Upper lobe of left lung (tissue), 6 donors: ENCODE measurements around the gene GLDN. TPM values are rescaled to one million over a fixed set of nuclear protein-coding genes. Genes with fewer than 3 reads are reported as not detected.

ENCODE experiments used
- ATAC-seq, 2 donors: fragments of 200-7000 bp; cut with Tn5 transposase; one replicate each; pipeline ENCODE4 v1.9.1; 2022; ENCODE audit warnings: mild to moderate bottlenecking in 2 of 2, moderate library complexity in 2 of 2; ENCODE audit not compliant: low FRiP score in 2 of 2
- DNase-seq, 2 donors: peaks; one replicate each; pipeline ENCODE4 v3.0.0-alpha.2; 2019 to 2020
- H3K27ac ChIP-seq, 4 donors: fragments of 200-600 bp; sonication (generic); one replicate each; pipeline ENCODE4 v1.5.1; 2016 to 2019
- H3K27me3 ChIP-seq, 4 donors: fragments of 200-600 bp; sonication (generic); one replicate each; pipeline ENCODE4 v1.5.1; 2017 to 2019
- H3K36me3 ChIP-seq, 4 donors: fragments of 200-600 bp; sonication (generic); one replicate each; pipeline ENCODE4 v1.5.1; 2016 to 2019
- H3K4me1 ChIP-seq, 4 donors: fragments of 200-600 bp; sonication (generic); one replicate each; pipeline ENCODE4 v1.5.1; 2018 to 2019
- H3K4me3 ChIP-seq, 4 donors: fragments of 200-600 bp; sonication (generic); one replicate each; pipeline ENCODE4 v1.5.1; 2017 to 2019; ENCODE audit warnings: mild to moderate bottlenecking in 2 of 4, moderate library complexity in 1 of 4
- H3K9me3 ChIP-seq, 4 donors: fragments of 200-600 bp; sonication (generic); one replicate each; pipeline ENCODE4 v1.5.1; 2018 to 2019
- EP300 ChIP-seq, 4 donors: sonication (generic); formaldehyde crosslinking; IDR thresholded peaks; one replicate each; pipeline ENCODE4 v1.5.1; 2017; ENCODE audit warnings: antibody characterized with exemption in 4 of 4, control low read depth in 2 of 4
- POLR2A ChIP-seq, 4 donors: fragments of 450-650 bp; IDR thresholded peaks; one replicate each; pipeline ENCODE4 v1.5.1; 2016 to 2017; ENCODE audit warnings: antibody characterized with exemption in 4 of 4, mild to moderate bottlenecking in 2 of 4
- POLR2AphosphoS5 ChIP-seq, 2 donors: sonication (generic); formaldehyde crosslinking; IDR thresholded peaks; one replicate each; pipeline ENCODE4 v1.5.1; 2017; ENCODE audit warnings: antibody characterized with exemption in 2 of 2
- WGBS, 2 donors: methylation state at CpG; one replicate each; pipeline ENCODE4 v1.1.5; 2017 to 2018; 5-methylcytosine and 5-hydroxymethylcytosine counted together
- total RNA-seq, 6 donors: library from RNA; depleted of rRNA in 4 of 6; stranded (reverse); fragments of >200 nt in 4 of 6; gene quantifications; one replicate each; pipeline versions ENCODE4 v1.1.0 to v1.2.1, GENCODE V29; 2016 to 2021
- TF ChIP-seq, protein P1 (sequence below), 6 experiments: fragments of 450-650 bp in 4 of 6; fragments of 200-600 bp in 2 of 6; sonication (generic) in 2 of 6; IDR thresholded peaks; one replicate each; pipeline ENCODE4 v1.5.1; 2016 to 2019; ENCODE audit warnings: antibody characterized with exemption in 6 of 6
- donor health status: DM: no; HTN: no; CAD: no; lungs with moderate emphysema.
- donor health status: DM: no; HTN: yes; CAD: no; lungs with severe emphysema.

Gene GLDN
- total RNA-seq, 6 donors from 2014 or later, result 21.3 to 84.2 (median 46.5) TPM

DNA sequence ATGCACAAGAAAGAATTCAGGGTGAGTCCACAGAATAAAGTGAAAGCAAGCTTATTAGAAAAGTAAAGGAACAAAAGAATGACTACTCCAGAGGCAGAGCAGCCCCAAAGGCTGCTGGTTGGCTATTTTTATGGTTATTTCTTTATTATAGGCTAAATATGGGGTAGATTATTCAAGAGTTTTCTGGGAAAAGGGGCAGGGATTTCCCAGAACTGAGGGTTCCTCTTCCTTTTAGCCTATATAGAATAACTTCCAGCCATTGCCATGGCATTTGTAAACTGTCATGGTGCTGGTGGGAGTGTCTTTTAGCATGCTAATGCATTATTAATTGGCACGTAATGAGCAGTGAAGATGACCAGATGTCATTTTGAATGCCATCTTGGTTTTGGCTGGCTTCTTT lies 13.6 kb downstream of the GLDN start:
- TF ChIP-seq POLR2A (IDR thresholded peaks at IDR 0.05) (no peak), POLR2AphosphoS5 (IDR thresholded peaks at IDR 0.05) (no peak), EP300 (IDR thresholded peaks at IDR 0.05) (no peak)
- TF ChIP-seq, protein P1, sequence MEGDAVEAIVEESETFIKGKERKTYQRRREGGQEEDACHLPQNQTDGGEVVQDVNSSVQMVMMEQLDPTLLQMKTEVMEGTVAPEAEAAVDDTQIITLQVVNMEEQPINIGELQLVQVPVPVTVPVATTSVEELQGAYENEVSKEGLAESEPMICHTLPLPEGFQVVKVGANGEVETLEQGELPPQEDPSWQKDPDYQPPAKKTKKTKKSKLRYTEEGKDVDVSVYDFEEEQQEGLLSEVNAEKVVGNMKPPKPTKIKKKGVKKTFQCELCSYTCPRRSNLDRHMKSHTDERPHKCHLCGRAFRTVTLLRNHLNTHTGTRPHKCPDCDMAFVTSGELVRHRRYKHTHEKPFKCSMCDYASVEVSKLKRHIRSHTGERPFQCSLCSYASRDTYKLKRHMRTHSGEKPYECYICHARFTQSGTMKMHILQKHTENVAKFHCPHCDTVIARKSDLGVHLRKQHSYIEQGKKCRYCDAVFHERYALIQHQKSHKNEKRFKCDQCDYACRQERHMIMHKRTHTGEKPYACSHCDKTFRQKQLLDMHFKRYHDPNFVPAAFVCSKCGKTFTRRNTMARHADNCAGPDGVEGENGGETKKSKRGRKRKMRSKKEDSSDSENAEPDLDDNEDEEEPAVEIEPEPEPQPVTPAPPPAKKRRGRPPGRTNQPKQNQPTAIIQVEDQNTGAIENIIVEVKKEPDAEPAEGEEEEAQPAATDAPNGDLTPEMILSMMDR (IDR thresholded peaks at IDR 0.05), result no peak
- Histone ChIP-seq H3K27ac (no peak overlapping the region), H3K36me3 (no peaks in the 10 kb centered on the region), H3K4me1 (peaks cover 0 to 8% (median 0%) of the 10 kb centered on the region in 4 donors), H3K27me3 (no peaks in the 10 kb centered on the region), H3K4me3 (no peak overlapping the region), H3K9me3 (no peaks in the 10 kb centered on the region)
- 88 to 92% methylated on average over 1 of the region's 1 CpG for WGBS, 2 donors
- DNase-seq (no peak), ATAC-seq (no peak)

DNA sequence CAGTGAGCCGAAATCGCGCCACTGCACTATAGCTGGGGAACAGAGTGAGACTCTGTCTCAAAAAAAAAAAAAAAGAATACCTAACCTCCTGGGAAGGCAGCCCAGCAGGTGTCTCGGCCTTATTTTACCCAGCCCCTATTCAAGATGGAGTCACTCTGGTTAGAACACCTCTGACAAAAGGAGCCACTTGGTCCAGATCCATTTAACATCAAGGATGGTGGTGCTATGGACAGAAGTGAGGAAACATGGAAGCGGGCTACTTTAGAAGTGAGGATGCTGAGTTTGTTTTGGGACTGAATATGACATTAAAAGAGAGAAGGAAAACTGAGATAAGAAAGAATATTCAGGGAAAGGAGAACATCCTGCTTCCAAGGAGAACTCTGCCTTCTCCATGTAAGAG lies 14.7 kb downstream of the GLDN start:
- Histone ChIP-seq H3K27ac (no peak overlapping the region), H3K9me3 (no peaks in the 10 kb centered on the region)
- WGBS, 2 donors, result 95 to 96% methylated on average over 5 of the region's 5 CpGs

DNA sequence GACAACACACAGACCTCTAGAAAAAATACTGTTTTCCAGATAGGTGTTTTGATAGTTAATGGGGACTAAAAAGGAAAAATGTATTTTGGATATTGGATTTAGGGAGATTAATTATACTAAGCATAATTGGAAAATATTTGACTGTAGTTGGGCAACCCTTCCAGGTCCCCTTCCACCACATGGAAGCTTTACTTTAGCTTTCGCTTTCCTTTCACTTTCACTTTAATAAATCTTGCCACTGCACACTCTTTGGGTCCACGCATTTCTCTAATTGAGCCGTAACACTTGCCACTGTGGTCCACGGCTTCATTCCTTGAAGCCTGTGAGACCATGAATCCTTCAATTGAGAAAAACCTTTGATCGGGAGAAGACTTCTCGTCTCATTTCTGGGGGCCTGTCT lies 15.5 kb downstream of the GLDN start:
- 91 to 98% methylated on average over 6 of the region's 6 CpGs for WGBS, 2 donors
- Histone ChIP-seq H3K4me1 (peaks cover 0 to 8% (median 0%) of the 10 kb centered on the region in 4 donors), H3K4me3 (no peak overlapping the region), H3K27ac (no peak overlapping the region), H3K36me3 (no peaks in the 10 kb centered on the region), H3K9me3 (no peaks in the 10 kb centered on the region), H3K27me3 (no peaks in the 10 kb centered on the region)
- no peak for TF ChIP-seq POLR2A (IDR thresholded peaks at IDR 0.05)
- TF ChIP-seq, protein P1 (IDR thresholded peaks at IDR 0.05), result no peak
- no peak for TF ChIP-seq EP300 (IDR thresholded peaks at IDR 0.05)
- no peak for TF ChIP-seq POLR2AphosphoS5 (IDR thresholded peaks at IDR 0.05)
- ATAC-seq, result no peak
- no peak for DNase-seq

More for the DNA sequence above, 14.7 kb downstream of the GLDN start:
- peaks cover 0 to 8% (median 0%) of the 10 kb centered on the region in 4 donors for H3K4me1 ChIP-seq
- no peak for DNase-seq
- no peak for ATAC-seq
- H3K4me3 ChIP-seq, result no peak overlapping the region
- no peaks in the 10 kb centered on the region for H3K36me3 ChIP-seq
- no peaks in the 10 kb centered on the region for H3K27me3 ChIP-seq
- TF ChIP-seq EP300 (IDR thresholded peaks at IDR 0.05), result no peak
- TF ChIP-seq POLR2A (IDR thresholded peaks at IDR 0.05), result no peak
- no peak for TF ChIP-seq POLR2AphosphoS5 (IDR thresholded peaks at IDR 0.05)
- TF ChIP-seq, protein P1 (IDR thresholded peaks at IDR 0.05), result no peak

DNA sequence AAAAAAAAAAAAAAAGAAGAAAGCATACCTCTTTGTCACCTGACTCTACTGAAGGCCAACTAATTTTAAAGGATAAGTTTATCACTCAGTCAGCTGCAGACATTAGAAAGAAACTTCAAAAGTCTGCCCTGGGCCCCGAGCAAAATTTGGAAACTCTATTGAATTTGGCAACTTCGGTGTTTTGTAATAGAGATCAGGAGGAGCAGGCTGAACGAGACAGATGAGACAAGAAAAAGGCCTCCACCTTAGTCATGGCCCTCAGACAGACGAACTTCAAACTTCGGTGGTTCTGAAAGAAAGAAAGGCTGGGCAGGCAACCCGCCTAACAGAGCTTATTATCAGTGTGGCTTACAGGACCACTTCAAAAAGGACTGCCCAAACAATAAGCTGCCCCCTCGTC lies 18.5 kb downstream of the GLDN start:
- ATAC-seq (no peak), DNase-seq (no peak)
- no peaks in the 10 kb centered on the region for H3K27me3 ChIP-seq
- H3K4me1 ChIP-seq, result no peaks in the 10 kb centered on the region
- TF ChIP-seq, protein P1 (IDR thresholded peaks at IDR 0.05), result no peak
- H3K4me3 ChIP-seq, result no peak overlapping the region
- 61 to 80% methylated on average over 6 to 7 of the region's 7 CpGs for WGBS, 2 donors
- H3K36me3 ChIP-seq, result no peaks in the 10 kb centered on the region
- H3K9me3 ChIP-seq, result no peaks in the 10 kb centered on the region
- no peak overlapping the region for H3K27ac ChIP-seq

DNA sequence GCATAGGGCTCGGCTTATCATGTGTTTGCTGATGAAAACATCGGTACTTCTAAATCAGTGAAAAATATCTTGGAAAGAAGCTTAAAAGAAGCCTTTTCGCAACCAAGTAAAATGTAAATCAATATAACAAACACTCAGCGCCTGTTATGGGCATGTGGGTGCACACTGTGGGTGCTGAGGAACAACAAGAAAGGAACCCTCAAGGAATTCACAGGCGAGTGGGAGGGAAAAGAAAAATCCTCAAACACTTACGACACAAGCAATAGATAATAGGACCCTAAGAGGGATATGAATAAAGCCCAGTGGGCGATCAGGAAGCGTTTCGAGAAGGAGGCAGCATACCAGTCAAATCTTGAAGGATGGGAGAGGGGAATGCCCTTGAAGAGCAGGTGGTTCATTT lies 21.9 kb downstream of the GLDN start:
- Histone ChIP-seq H3K9me3 (no peaks in the 10 kb centered on the region), H3K27ac (no peak overlapping the region), H3K4me3 (no peak overlapping the region), H3K36me3 (no peaks in the 10 kb centered on the region), H3K4me1 (peaks cover 2 to 18% (median 8%) of the 10 kb centered on the region in 4 donors), H3K27me3 (no peaks in the 10 kb centered on the region)
- no peak for ATAC-seq
- WGBS, 2 donors, result 68 to 70% methylated on average over 9 of the region's 9 CpGs
- TF ChIP-seq POLR2A (IDR thresholded peaks at IDR 0.05) (no peak), EP300 (IDR thresholded peaks at IDR 0.05) (no peak), POLR2AphosphoS5 (IDR thresholded peaks at IDR 0.05) (no peak)
- TF ChIP-seq, protein P1 (IDR thresholded peaks at IDR 0.05), result no peak
- DNase-seq, result no peak
